Measurements from ENCODE around the gene PTPRG.

Gene PTPRG

DNA sequence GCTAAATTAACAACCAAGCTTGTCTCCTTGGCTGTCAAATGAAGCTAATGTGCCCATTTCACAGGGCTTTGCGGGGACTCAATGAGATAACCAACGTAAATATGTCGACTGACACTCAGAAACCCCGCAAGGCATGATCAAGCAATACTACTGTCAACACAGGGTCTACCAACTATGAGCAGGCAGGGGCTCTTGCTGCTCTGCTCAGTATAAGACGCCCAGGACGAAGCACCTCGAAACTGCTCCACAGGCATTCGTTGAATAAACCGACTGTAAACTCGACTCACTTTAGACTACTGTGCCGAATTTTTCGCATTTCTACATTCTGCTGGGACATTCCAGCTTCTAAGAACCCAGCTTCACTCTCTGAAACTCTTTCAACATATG lies 757.0 kb downstream of the PTPRG start:
- ATAC-seq (replicated peaks): no peak
- Mint-ChIP-seq H3K27ac (peak overlapping the region; percentile 80 to 88), H3K4me1 (ENCODE audit: low read depth in 2 of 2) (peaks cover 3 to 7% of the 10 kb centered on the region in 2 donors), H3K27me3 (peaks cover 0 to 13% of the 10 kb centered on the region in 2 donors), H3K36me3 (ENCODE audit: insufficient read depth) (peaks cover 2% of the 10 kb centered on the region), H3K9me3 (peaks cover 2 to 12% of the 10 kb centered on the region in 2 donors), H3K4me3 (peak overlapping the region; percentile 89 to 94)
- no peak for DNase-seq

DNA sequence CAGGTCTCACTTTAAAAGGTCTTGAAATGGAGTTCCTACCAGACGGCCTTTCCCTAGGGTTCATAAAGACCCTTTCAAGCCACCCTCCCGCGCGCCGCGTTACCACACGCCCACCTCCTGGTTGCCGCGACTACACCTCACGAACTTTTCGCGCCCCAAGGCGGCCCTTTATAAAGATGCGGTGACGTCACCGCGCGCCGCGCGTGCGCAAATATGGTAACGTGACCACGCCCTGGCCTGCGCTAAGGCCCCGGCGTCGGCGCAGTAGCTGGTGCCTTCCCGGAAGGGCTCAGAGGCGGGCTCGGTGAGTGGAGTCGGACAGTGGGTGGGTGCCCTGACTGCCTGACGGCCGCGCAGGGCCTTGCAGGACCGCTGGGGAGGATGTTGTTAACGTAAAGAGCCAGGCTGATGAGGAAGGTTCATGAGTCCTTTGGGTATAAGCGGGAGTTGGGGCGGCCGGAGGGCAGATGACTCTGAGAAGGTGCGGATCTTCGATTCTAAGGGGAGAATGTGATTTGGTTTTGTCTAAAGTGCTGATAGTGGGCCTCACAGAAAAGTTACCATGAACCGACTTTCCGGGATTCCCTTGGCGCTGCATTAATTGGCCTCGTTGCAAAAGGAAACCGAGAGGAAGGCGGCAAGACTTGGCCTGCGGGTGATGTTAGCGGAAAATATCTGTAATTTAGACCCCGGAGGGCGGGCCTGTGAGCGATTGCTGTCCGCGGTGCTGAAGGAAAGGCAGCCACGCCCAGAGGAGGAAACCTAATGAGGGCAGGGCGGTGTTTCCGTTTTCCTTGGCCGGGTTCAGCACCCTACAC lies 757.6 kb downstream of the PTPRG start:
- H3K9me3 Mint-ChIP-seq: peaks cover 2 to 12% of the 10 kb centered on the region in 2 donors
- peaks cover 3 to 7% of the 10 kb centered on the region in 2 donors for H3K4me1 Mint-ChIP-seq (ENCODE audit: low read depth in 2 of 2)
- H3K36me3 Mint-ChIP-seq (ENCODE audit: insufficient read depth): peaks cover 2% of the 10 kb centered on the region
- peak overlapping the region; percentile 80 to 88 for H3K27ac Mint-ChIP-seq
- H3K27me3 Mint-ChIP-seq: peaks cover 0 to 13% of the 10 kb centered on the region in 2 donors
- H3K4me3 Mint-ChIP-seq: peak overlapping the region; percentile 89 to 94
- ATAC-seq (replicated peaks): peak; percentile 91
- DNase-seq: peak; percentile 16 to 22 (median 17)

DNA sequence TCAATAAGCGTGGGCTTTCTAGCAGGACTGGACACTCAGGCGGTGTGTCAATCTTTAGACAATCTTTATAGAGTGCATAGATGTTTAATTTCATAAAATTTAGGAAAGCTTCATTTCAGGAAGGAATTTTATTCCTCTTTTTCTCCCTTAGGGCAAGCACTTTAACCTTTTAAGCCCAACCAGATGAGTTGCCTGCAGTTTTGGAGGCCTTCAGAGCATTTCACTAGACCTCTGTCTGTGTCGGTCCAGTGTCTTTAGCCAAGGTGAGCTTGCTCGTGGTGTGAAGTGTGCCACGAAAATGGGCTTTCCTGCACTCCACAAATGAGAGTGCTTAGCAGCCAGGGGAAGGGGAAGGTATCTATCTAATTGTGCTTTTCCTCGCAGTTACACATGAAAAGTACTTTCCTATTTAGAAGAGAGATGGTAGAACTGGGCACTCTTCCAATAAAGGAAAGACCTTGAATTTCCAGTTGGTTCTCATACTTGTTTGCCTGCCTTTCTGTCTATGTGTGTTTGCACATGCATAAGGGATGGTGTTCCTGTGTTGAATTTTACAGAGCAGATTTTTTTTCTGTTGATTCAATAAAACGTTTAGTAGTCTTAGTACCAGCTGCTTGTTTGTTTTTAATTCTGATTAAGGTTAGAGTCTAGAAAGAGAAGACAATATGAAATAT lies 758.3 kb downstream of the PTPRG start:
- DNase-seq: no peak

DNA sequence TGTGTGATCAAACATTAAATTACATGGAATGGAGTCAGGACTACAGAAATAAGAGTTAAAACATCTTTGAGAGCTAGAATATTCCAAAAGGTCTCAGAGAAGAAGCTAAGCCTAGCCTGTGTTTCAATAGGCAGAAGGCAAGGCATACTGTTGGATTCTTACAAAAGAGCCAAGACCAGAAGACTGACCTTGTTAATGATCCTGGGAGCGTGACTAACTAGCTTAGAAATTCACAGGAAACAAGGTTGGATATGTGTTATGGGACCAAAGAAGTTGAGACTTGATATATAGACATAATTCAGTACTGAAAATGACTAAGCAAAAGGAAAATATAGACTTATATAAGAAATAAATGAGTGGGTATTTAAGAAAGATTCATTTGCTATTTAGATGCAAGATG lies 761.9 kb downstream of the PTPRG start:
- Mint-ChIP-seq H3K9me3 (peaks cover 2 to 6% of the 10 kb centered on the region in 2 donors), H3K36me3 (ENCODE audit: insufficient read depth) (peaks cover 2% of the 10 kb centered on the region), H3K27ac (no peak overlapping the region), H3K4me3 (no peak overlapping the region), H3K4me1 (ENCODE audit: low read depth in 2 of 2) (peaks cover 3 to 7% of the 10 kb centered on the region in 2 donors), H3K27me3 (peaks cover 0 to 6% of the 10 kb centered on the region in 2 donors)
- no peak for DNase-seq
- ATAC-seq (replicated peaks): no peak

More for the DNA sequence above, 758.3 kb downstream of the PTPRG start:
- ATAC-seq (replicated peaks): no peak
- Mint-ChIP-seq H3K4me1 (ENCODE audit: low read depth in 2 of 2) (peaks cover 3 to 7% of the 10 kb centered on the region in 2 donors), H3K27me3 (peaks cover 0 to 13% of the 10 kb centered on the region in 2 donors), H3K9me3 (peaks cover 2 to 12% of the 10 kb centered on the region in 2 donors), H3K4me3 (peak overlapping the region; percentile 89 to 94), H3K36me3 (ENCODE audit: insufficient read depth) (peaks cover 2% of the 10 kb centered on the region), H3K27ac (peak overlapping the region in 1 of 2 donors; percentile 88)

DNA sequence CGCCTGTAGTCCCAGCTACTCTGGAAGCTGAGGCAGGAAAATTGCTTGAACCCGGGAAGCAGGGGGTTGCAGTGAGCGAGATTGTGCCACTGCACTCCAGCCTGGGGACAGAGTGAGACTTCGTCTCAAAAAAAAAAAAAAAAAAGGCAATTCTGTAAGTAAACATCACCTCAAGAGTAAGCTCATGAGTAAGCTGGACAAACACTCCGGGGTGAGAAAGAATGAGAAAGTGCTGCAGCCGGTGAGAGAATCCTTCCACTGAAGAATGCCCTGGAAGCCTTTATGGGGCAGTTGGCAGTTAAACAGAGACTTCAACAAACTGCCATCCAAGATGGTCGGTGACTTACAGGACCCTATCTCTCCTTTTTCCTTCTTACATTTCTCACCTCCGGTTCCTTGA lies 764.5 kb downstream of the PTPRG start:
- Mint-ChIP-seq H3K9me3 (peaks cover 0 to under 1% of the 10 kb centered on the region in 2 donors), H3K4me1 (ENCODE audit: low read depth in 2 of 2) (no peaks in the 10 kb centered on the region), H3K36me3 (ENCODE audit: insufficient read depth) (no peaks in the 10 kb centered on the region), H3K4me3 (no peak overlapping the region), H3K27ac (no peak overlapping the region), H3K27me3 (no peaks in the 10 kb centered on the region)
- ATAC-seq (replicated peaks): no peak
- DNase-seq: no peak

DNA sequence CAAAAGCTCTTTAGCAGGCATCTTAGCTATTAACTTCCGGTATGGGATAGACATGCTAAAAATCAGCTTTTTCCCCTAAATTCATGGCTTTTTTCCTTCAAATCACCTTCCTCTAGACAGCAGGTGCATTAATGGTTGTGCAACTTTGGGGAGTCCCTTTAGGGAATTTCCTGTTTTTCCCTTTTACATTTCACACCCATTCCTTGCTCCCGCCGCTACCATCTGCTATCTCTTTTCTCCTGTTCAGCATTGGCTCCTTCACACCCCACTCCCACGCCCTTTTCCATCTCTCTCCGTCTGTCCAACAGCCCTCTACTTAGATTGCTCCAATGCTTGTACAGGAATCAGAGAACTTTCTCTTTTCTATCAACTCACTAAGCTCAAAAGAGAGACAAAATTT lies 768.6 kb downstream of the PTPRG start:
- H3K27me3 Mint-ChIP-seq: no peaks in the 10 kb centered on the region
- ATAC-seq (replicated peaks) (no peak), DNase-seq (no peak)
- no peaks in the 10 kb centered on the region for H3K36me3 Mint-ChIP-seq (ENCODE audit: insufficient read depth)
- H3K4me1 Mint-ChIP-seq (ENCODE audit: low read depth in 2 of 2): no peaks in the 10 kb centered on the region
- H3K27ac Mint-ChIP-seq: no peak overlapping the region
- H3K9me3 Mint-ChIP-seq: no peaks in the 10 kb centered on the region
- H3K4me3 Mint-ChIP-seq: no peak overlapping the region

DNA sequence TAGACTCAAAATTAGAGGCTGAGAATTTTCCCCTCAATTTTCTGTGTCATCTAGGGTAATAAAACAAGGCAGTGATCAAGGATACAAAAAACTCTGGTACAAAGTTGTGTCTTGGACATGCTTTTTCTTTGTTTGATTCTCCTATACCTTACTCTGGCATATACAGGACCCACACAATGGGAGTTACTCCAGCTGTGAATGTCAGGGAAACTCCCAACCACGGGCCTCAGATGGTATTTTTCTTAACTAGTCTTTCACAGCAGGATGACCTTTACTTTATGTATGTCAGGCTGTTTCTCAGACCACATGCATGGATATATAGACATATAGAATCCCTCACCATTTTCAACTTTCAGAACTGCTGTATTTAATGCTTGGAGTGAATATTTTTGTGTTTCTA lies 770.6 kb downstream of the PTPRG start:
- ATAC-seq (replicated peaks): no peak
- Mint-ChIP-seq H3K4me3 (no peak overlapping the region), H3K4me1 (ENCODE audit: low read depth in 2 of 2) (no peaks in the 10 kb centered on the region), H3K36me3 (ENCODE audit: insufficient read depth) (no peaks in the 10 kb centered on the region), H3K27me3 (no peaks in the 10 kb centered on the region), H3K9me3 (no peaks in the 10 kb centered on the region), H3K27ac (no peak overlapping the region)
- DNase-seq: no peak

DNA sequence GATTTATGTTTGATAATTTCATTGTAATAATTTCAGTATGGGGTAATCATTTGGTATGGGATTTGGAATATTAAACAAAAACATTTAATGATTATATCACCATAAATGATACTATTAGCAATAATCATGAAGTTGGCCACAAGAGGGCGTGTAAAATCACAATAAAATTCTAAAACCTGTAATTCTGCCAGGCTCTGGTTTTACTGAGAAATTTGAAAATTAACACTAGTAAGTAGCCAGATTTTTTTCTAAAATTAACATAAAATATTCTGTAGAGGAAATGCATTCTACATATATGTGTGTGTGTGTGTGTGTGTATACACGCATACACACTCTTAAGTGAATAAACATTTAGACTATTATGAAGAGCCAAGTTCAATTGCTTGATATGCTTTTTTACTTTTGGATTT lies 771.5 kb downstream of the PTPRG start:
- H3K36me3 Mint-ChIP-seq (ENCODE audit: insufficient read depth): no peaks in the 10 kb centered on the region
- no peak overlapping the region for H3K27ac Mint-ChIP-seq
- peaks cover 0 to 3% of the 10 kb centered on the region in 2 donors for H3K9me3 Mint-ChIP-seq
- ATAC-seq (replicated peaks) (no peak), DNase-seq (no peak)
- H3K27me3 Mint-ChIP-seq: no peaks in the 10 kb centered on the region
- H3K4me1 Mint-ChIP-seq (ENCODE audit: low read depth in 2 of 2): no peaks in the 10 kb centered on the region
- no peak overlapping the region for H3K4me3 Mint-ChIP-seq

DNA sequence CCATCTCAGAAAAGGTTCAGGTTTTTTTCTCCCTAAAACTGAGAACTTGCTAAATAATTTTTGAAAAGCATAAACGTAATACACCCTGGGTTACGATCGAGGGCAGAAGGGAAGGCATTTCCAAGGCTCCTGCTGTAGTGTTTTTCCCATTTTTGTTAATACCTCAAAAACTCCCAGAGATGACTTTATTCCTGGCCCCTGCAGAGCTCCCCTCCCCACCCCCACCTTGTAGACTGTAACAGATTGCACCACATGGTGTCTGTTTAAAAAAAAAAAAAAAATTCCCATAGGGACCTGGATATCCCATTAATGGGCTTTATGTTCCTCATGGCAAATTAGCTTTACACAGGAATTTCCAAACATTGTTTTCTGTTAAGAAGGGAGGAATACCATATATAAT lies 773.8 kb downstream of the PTPRG start:
- DNase-seq: no peak

DNA sequence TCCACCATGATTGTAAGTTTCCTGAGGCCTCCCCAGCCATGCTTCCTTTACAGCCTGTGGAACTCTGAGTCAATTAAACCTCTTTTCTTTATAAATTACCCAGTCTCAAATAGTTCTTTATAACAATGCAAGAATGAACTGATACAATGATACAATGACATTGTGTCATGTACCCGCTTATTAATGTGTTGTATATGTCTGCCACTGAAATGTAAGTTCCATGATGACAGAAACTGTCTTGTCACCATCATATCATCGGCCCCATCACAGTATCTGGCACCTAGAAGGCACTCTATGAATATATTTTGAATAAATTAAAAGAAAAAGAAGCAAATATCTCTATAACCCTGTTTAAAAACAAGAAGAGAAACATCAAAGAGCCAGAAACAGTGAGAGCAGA lies 782.4 kb downstream of the PTPRG start:
- H3K9me3 Mint-ChIP-seq: peaks cover 9 to 28% of the 10 kb centered on the region in 2 donors

More for the DNA sequence above, 773.8 kb downstream of the PTPRG start:
- H3K9me3 Mint-ChIP-seq: peaks cover 0 to 3% of the 10 kb centered on the region in 2 donors
- H3K4me3 Mint-ChIP-seq: no peak overlapping the region
- no peaks in the 10 kb centered on the region for H3K36me3 Mint-ChIP-seq (ENCODE audit: insufficient read depth)
- no peaks in the 10 kb centered on the region for H3K4me1 Mint-ChIP-seq (ENCODE audit: low read depth in 2 of 2)
- no peak for ATAC-seq (replicated peaks)
- no peaks in the 10 kb centered on the region for H3K27me3 Mint-ChIP-seq
- no peak overlapping the region for H3K27ac Mint-ChIP-seq

More for the DNA sequence above, 782.4 kb downstream of the PTPRG start:
- H3K27me3 Mint-ChIP-seq: peaks cover 0 to 4% of the 10 kb centered on the region in 2 donors
- ATAC-seq (replicated peaks) (no peak), DNase-seq (no peak)
- no peak overlapping the region for H3K4me3 Mint-ChIP-seq
- no peak overlapping the region for H3K27ac Mint-ChIP-seq
- H3K4me1 Mint-ChIP-seq (ENCODE audit: low read depth in 2 of 2): no peaks in the 10 kb centered on the region
- H3K36me3 Mint-ChIP-seq (ENCODE audit: insufficient read depth): no peaks in the 10 kb centered on the region

Measured in effector memory CD8-positive, alpha-beta T cell (primary cell).